ENCODE results near the gene DNMT3A. TPM values are rescaled to one million over a fixed set of nuclear protein-coding genes. Genes with fewer than 3 reads are reported as not detected.
A peak's percentile ranks its signal among the peaks of the same experiment; 100 is the strongest.

DNMT3A gene
- total RNA-seq, 4 donors from 2014 or later = 8.0 to 18.0 (median 9.3) TPM

DNA sequence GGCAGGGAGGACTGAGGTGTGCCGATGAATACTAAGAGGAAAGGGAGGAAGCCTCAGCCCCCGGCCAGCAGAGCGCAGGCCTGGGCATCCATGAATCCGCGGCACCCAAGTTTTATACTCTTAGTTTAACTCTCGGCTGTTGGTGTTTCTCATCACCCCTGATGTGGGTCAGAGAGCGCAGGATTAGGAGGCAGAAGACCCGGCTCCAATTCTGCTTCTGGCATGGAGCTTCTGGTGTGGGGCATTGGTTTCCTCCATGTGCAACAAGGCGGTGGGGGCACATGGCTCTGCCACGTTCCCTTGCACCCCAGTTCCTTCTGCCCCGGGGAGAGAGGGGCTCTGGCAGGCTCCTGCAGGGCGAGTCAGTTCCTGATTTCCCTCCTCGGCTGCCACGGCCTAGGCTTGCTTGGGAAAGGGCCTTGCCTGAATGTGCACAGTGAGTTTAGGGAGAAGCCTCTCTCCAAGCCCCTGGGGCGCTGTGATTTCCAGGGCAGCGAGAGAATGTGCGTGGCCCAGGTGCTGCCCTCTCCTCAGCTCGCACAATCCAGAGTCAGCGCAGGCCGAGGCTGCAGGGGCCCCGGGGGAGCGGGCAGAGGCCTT lies 36.2 kb upstream of the DNMT3A start:
- ATAC-seq (ENCODE audit: low FRiP score) (no peak), DNase-seq (ENCODE audit: low spot score) (no peak)
- no peak for TF ChIP-seq CTCF (IDR thresholded peaks at IDR 0.05)

- TF ChIP-seq CTCF (IDR thresholded peaks at IDR 0.05) = peak in 2 of 3 donors; percentile 68 to 86
- DNase-seq (ENCODE audit: low spot score) (peak; percentile 63), ATAC-seq (ENCODE audit: low FRiP score) (peak; percentile 97)
Measured at GRCh38 chr2:25376750-25377621, 35.3 kb upstream of the DNMT3A start.

DNA sequence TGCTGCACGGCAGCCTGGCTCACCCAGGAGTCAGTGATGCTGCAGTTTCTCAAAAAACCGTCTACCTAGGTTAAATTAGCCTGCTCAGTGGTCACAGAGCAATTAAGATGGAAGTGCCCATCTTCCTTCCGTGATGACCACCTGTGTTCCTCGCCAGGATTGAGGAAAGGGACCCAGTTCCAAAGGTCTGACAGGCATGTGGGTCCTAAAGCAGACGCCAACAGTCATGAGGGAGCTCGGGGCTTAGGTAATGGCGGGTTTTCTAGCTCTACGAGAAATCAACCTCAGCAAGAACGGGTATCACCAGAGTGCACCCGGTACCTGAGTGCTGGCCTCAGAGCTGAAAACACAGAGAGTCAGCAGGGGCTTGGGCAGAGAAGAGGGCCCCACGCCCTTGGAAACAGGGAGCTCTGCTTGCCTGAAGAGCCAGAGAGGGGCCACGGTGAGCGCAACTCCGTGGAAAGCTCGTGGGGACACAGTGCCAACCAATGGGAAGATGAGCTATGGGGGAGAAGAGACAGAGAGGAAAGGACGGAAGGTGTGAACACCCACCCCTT lies 34.3 kb upstream of the DNMT3A start:
- no peak for DNase-seq (ENCODE audit: low spot score)
- no peak for ATAC-seq (ENCODE audit: low FRiP score)
- no peak for TF ChIP-seq CTCF (IDR thresholded peaks at IDR 0.05)

DNA sequence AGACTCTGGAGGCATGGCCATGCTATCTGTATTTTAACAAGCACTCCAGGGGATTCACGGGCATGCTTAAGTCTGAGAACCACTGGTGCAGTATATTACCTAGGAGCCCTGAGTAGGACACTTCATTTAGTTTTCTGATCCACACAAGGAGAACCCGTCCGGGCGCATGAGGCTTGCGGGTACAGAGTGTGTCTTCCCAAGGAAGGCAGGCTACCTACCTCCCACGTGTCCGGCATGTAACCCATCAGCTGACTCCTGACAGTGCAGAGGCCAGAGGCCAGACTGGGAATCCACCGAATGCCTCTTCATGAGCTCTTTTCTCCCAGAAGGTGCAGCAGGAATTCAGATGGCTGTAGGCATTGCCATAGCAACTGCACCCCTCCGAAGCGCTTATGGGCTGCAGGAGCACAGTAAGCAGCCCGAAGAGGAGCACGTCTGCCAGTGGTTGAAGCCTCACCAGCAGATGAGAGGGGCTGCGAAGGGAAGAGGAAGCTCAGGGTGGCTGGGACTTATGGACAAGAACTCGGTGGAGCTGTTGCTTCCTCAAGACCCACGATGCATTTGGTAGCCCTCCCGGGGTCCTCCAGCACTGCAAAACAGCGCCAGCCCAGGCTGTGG lies 33.8 kb upstream of the DNMT3A start:
- DNase-seq (ENCODE audit: low spot score) (no peak), ATAC-seq (ENCODE audit: low FRiP score) (no peak)
- no peak for TF ChIP-seq CTCF (IDR thresholded peaks at IDR 0.05)

DNA sequence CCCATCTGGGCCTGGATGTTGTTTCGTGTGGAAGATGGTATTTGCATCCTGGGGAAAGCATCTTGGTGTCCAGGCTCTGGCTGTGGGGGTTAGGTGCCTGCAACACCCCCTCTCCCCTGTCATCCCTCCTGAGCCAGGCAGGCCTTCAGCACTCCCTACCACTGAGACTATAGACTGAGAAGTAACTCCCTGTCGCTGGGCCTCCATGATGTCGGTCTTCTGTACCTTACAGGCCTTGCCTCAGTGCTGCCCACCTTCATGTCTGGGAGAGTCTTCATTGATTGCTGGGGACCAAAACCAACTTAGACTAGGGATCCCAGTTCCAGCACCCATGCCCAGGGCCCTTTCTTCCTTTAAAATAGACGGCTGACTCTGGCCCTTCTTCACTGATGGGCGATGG lies 33.1 kb upstream of the DNMT3A start:
- TF ChIP-seq CTCF (IDR thresholded peaks at IDR 0.05) = no peak
- DNase-seq (ENCODE audit: low spot score) (no peak), ATAC-seq (ENCODE audit: low FRiP score) (no peak)

DNA sequence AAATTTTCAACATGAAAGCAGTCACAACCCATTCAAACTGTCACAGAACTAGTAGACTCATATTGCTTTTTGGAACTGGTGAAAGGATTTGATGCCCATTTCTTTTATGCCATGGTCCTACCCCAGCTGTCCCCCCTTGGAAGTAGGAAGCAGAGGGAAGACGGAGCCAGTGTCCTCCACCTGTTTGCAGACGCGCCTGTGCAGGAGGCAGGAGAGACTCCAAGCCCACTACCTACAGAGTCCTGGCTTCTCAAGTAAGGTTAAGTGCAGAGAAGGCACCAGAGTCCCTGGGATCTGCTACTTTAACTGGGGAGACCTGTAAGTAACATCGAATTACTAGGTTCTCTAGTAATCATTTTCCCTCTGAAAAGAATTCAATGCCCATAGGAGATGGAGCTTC lies 32.7 kb upstream of the DNMT3A start:
- TF ChIP-seq CTCF (IDR thresholded peaks at IDR 0.05) = no peak
- DNase-seq (ENCODE audit: low spot score) (no peak), ATAC-seq (ENCODE audit: low FRiP score) (no peak)
